ENCODE data around the gene SIM1.

Gene SIM1

DNA sequence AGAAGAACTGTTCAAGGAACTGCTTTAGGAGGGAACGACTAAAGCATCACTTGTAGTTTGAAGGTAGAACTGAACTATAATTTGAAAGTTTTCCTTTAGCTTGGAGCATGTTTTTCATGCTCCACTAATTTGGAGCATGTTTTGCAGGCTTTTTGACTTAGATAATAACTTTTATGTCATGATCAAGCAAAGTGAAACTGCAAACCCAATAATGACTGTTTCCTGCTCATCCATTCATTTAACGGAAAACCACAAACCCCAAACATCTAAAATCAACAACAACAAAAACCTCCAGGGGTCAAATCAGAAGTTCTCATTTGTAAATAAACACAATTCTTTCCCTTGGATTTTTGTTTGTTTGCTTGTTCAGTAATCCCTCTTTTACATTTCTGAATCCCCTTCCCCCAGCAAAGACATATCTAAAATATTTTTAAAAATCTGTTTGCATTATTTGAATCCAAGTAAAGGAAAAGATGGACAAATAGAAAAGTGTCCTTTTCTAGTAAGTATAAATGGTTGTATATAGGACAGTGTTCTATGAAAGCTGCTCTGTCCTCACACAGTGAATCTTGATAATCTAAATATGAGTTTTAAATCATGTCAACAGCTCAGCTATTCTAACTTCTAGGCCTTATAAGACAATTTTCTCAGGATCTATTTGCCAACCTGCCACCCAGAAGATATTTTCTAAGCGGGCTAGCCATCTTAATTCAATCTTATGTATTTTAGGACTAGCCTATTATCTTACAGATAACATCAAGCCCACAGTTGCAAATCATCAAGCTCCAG, 2.6 kb downstream of the SIM1 start (continued):
- TF ChIP-seq, protein P1, sequence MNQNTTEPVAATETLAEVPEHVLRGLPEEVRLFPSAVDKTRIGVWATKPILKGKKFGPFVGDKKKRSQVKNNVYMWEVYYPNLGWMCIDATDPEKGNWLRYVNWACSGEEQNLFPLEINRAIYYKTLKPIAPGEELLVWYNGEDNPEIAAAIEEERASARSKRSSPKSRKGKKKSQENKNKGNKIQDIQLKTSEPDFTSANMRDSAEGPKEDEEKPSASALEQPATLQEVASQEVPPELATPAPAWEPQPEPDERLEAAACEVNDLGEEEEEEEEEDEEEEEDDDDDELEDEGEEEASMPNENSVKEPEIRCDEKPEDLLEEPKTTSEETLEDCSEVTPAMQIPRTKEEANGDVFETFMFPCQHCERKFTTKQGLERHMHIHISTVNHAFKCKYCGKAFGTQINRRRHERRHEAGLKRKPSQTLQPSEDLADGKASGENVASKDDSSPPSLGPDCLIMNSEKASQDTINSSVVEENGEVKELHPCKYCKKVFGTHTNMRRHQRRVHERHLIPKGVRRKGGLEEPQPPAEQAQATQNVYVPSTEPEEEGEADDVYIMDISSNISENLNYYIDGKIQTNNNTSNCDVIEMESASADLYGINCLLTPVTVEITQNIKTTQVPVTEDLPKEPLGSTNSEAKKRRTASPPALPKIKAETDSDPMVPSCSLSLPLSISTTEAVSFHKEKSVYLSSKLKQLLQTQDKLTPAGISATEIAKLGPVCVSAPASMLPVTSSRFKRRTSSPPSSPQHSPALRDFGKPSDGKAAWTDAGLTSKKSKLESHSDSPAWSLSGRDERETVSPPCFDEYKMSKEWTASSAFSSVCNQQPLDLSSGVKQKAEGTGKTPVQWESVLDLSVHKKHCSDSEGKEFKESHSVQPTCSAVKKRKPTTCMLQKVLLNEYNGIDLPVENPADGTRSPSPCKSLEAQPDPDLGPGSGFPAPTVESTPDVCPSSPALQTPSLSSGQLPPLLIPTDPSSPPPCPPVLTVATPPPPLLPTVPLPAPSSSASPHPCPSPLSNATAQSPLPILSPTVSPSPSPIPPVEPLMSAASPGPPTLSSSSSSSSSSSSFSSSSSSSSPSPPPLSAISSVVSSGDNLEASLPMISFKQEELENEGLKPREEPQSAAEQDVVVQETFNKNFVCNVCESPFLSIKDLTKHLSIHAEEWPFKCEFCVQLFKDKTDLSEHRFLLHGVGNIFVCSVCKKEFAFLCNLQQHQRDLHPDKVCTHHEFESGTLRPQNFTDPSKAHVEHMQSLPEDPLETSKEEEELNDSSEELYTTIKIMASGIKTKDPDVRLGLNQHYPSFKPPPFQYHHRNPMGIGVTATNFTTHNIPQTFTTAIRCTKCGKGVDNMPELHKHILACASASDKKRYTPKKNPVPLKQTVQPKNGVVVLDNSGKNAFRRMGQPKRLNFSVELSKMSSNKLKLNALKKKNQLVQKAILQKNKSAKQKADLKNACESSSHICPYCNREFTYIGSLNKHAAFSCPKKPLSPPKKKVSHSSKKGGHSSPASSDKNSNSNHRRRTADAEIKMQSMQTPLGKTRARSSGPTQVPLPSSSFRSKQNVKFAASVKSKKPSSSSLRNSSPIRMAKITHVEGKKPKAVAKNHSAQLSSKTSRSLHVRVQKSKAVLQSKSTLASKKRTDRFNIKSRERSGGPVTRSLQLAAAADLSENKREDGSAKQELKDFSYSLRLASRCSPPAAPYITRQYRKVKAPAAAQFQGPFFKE (tag by site-specific recombination; IDR thresholded peaks at IDR 0.05; ENCODE audit: borderline replicate concordance): no peak
- TF ChIP-seq ZNF585B (tag by site-specific recombination; IDR thresholded peaks at IDR 0.05) (no peak), MZF1 (tag by site-specific recombination; IDR thresholded peaks at IDR 0.05; ENCODE audit: borderline replicate concordance) (peak; percentile 66; the same call in 1 of the 2 replicates), HOXC10 (CRISPR knock-in tag; IDR thresholded peaks at IDR 0.05) (no peak), SP7 (tag by site-specific recombination; IDR thresholded peaks at IDR 0.05) (no peak), ZNF140 (tag by site-specific recombination; IDR thresholded peaks at IDR 0.05) (no peak), ZNF391 (tag by site-specific recombination; IDR thresholded peaks at IDR 0.05; ENCODE audit: borderline replicate concordance, low read depth) (no peak)
- TF ChIP-seq, protein P2, sequence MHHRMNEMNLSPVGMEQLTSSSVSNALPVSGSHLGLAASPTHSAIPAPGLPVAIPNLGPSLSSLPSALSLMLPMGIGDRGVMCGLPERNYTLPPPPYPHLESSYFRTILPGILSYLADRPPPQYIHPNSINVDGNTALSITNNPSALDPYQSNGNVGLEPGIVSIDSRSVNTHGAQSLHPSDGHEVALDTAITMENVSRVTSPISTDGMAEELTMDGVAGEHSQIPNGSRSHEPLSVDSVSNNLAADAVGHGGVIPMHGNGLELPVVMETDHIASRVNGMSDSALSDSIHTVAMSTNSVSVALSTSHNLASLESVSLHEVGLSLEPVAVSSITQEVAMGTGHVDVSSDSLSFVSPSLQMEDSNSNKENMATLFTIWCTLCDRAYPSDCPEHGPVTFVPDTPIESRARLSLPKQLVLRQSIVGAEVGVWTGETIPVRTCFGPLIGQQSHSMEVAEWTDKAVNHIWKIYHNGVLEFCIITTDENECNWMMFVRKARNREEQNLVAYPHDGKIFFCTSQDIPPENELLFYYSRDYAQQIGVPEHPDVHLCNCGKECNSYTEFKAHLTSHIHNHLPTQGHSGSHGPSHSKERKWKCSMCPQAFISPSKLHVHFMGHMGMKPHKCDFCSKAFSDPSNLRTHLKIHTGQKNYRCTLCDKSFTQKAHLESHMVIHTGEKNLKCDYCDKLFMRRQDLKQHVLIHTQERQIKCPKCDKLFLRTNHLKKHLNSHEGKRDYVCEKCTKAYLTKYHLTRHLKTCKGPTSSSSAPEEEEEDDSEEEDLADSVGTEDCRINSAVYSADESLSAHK (tag by site-specific recombination; IDR thresholded peaks at IDR 0.05): peak; percentile 82
- TF ChIP-seq, protein P3, sequence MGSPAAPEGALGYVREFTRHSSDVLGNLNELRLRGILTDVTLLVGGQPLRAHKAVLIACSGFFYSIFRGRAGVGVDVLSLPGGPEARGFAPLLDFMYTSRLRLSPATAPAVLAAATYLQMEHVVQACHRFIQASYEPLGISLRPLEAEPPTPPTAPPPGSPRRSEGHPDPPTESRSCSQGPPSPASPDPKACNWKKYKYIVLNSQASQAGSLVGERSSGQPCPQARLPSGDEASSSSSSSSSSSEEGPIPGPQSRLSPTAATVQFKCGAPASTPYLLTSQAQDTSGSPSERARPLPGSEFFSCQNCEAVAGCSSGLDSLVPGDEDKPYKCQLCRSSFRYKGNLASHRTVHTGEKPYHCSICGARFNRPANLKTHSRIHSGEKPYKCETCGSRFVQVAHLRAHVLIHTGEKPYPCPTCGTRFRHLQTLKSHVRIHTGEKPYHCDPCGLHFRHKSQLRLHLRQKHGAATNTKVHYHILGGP (tag by site-specific recombination; IDR thresholded peaks at IDR 0.05): no peak
- TF ChIP-seq, protein P4, sequence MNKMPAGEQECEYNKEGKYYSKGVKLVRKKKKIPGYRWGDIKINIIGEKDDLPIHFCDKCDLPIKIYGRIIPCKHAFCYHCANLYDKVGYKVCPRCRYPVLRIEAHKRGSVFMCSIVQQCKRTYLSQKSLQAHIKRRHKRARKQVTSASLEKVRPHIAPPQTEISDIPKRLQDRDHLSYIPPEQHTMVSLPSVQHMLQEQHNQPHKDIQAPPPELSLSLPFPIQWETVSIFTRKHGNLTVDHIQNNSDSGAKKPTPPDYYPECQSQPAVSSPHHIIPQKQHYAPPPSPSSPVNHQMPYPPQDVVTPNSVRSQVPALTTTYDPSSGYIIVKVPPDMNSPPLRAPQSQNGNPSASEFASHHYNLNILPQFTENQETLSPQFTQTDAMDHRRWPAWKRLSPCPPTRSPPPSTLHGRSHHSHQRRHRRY (tag by site-specific recombination; IDR thresholded peaks at IDR 0.05): no peak

DNA sequence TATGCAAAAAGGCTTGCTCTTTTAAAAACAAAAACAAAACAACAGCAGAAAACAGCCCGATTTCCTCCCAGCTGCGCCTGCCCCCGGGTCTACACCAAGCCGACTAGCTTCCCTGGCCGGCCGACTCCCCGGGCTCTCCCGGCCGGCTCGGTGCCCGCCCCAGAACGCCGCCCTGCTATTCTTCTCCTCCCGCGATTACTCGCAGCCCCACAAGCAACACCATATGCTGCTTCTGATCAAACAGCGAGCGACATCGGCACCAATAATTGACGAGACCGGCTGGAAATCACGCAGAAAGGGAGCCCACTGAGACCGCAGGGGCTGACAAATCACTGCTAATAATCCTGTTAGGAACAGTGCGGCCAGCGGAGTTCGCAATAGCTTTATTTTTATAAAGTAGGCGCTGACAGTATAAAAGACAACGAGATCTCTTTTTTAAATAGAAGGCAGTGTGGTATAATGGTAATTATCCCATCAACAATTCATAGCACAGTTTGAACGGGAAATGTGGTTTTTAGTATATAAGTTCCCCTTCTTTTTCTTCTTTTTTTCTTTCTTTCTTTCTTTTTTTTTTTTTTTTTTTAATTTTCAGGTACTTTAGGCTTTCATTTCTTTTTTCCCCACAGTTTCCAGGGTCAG, 3.3 kb downstream of the SIM1 start:
- CTCF ChIA-PET: interaction anchor here (0.6 to 2.1 kb wide), 58 partner anchors 8 to 838 kb away, joined by 3 to 23 read pairs (median 4); no protein-coding TSS in a partner anchor
- Histone ChIP-seq H3K4me1 (ENCODE audit: control insufficient read depth, insufficient read depth, low read length) (peaks cover 3% of the 10 kb centered on the region), H3K27ac (ENCODE audit: extremely low read depth, low read depth, low read length) (peak overlapping the region; percentile 62), H3K9me3 (ENCODE audit: control insufficient read depth, insufficient read depth, low read depth, low read length) (0 out of 2 replicates have a peak, but pooled peaks cover under 1% of the 10 kb centered on the region), H3K4me3 (ENCODE audit: low read depth, low read length) (peak overlapping the region; percentile 60), H3K36me3 (ENCODE audit: control insufficient read depth in 2 of 2, insufficient read depth in 1 of 2, low read length in 2 of 2) (no peaks in the 10 kb centered on the region)
- POLR2A ChIA-PET: interaction anchor here (1.5 kb wide), 1 partner anchor 89 kb away, joined by 3 read pairs; no protein-coding TSS in a partner anchor
- no peak for TF ChIP-seq ZNF658 (tag by site-specific recombination; IDR thresholded peaks at IDR 0.05)
- no peak for TF ChIP-seq GLI4 (tag by site-specific recombination; IDR thresholded peaks at IDR 0.05)
- TF ChIP-seq, protein P5, sequence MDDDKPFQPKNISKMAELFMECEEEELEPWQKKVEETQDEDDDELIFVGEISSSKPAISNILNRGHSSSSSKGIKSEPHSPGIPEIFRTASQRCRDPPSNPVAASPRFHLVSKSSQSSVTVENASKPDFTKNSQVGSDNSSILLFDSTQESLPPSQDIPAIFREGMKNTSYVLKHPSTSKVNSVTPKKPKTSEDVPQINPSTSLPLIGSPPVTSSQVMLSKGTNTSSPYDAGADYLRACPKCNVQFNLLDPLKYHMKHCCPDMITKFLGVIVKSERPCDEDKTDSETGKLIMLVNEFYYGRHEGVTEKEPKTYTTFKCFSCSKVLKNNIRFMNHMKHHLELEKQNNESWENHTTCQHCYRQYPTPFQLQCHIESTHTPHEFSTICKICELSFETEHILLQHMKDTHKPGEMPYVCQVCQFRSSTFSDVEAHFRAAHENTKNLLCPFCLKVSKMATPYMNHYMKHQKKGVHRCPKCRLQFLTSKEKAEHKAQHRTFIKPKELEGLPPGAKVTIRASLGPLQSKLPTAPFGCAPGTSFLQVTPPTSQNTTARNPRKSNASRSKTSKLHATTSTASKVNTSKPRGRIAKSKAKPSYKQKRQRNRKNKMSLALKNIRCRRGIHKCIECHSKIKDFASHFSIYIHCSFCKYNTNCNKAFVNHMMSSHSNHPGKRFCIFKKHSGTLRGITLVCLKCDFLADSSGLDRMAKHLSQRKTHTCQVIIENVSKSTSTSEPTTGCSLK (tag by site-specific recombination; IDR thresholded peaks at IDR 0.05): no peak
- TF ChIP-seq ZNF701 (tag by site-specific recombination; IDR thresholded peaks at IDR 0.05): no peak
- TF ChIP-seq, protein P1 (tag by site-specific recombination; IDR thresholded peaks at IDR 0.05; ENCODE audit: borderline replicate concordance): no peak

Measured in HEK293 (cell line).